PC-3 (cell line): ENCODE data around the gene SMPD3. TPM values are rescaled to one million over a fixed set of nuclear protein-coding genes. Genes with fewer than 3 reads are reported as not detected.
A peak's percentile ranks its signal among the peaks of the same experiment; 100 is the strongest.

ENCODE experiments used
- ATAC-seq: fragments of 200-7000 bp; cut with Tn5 transposase; 2 replicates; pipeline ENCODE4 v1.9.1; 2020; ENCODE audit warnings: mild to moderate bottlenecking, moderate library complexity
- BruUV-seq: library from RNA; stranded (reverse); fragments of 400-500 nt; replicated peaks from 2 replicates; lab custom pipeline; 2021; lab: Mats Ljungman, UMichigan
- CTCF ChIA-PET: fragments of 300-600 bp; sonication (Branson Sonifier 250); formaldehyde crosslinking; loops from one replicate; lab custom pipeline; 2022; ENCODE audit warnings: antibody characterized with exemption; lab: Charles Lee
- POLR2A ChIA-PET: fragments of 300-600 bp; sonication (Branson Sonifier 250); formaldehyde crosslinking; loops from one replicate; lab custom pipeline; 2022; ENCODE audit warnings: antibody characterized with exemption; ENCODE audit not compliant: unreplicated experiment; lab: Charles Lee
- DNase-seq: peaks from one replicate; pipeline ENCODE4 v3.0.0-alpha.2; 2015
- H2AFZ ChIP-seq: fragments of 300-600 bp; sonication (generic); 2 replicates; pipeline ENCODE4 v1.6.0; 2016; ENCODE audit warnings: antibody characterized with exemption, low read length
- H3F3A ChIP-seq: fragments of 300-600 bp; sonication (generic); one replicate; pipeline ENCODE4 v1.6.0; 2017; ENCODE audit warnings: antibody characterized with exemption, low read length, control low read depth, mild to moderate bottlenecking; ENCODE audit not compliant: unreplicated experiment
- H3K27ac ChIP-seq: fragments of 300-600 bp; sonication (generic); 2 replicates; pipeline ENCODE4 v1.5.1; 2016; ENCODE audit warnings: mild to moderate bottlenecking, low read length
- H3K27me3 ChIP-seq: fragments of 300-600 bp; sonication (generic); 2 replicates; pipeline ENCODE4 v1.6.1; 2016; ENCODE audit warnings: low read length, mixed read lengths
- H3K36me3 ChIP-seq: fragments of 300-600 bp; sonication (generic); 2 replicates; pipeline ENCODE4 v1.6.1; 2016; ENCODE audit warnings: low read depth, mixed run types, low read length, mixed read lengths
- H3K4me1 ChIP-seq: fragments of 300-600 bp; sonication (generic); 2 replicates; pipeline ENCODE4 v1.5.1; 2016; ENCODE audit warnings: low read length; ENCODE audit not compliant: insufficient read depth
- H3K4me2 ChIP-seq: fragments of 300-600 bp; sonication (generic); 2 replicates; pipeline ENCODE4 v1.6.0; 2016; ENCODE audit warnings: low read length
- H3K4me3 ChIP-seq: fragments of 300-600 bp; sonication (generic); 2 replicates; pipeline ENCODE4 v1.5.1; 2016; ENCODE audit warnings: mild to moderate bottlenecking, low read length, mixed read lengths
- H3K79me2 ChIP-seq: fragments of 300-600 bp; sonication (generic); 2 replicates; pipeline ENCODE4 v1.6.1; 2017; ENCODE audit warnings: low read length, mixed read lengths
- H3K9ac ChIP-seq: fragments of 300-600 bp; sonication (generic); 2 replicates; pipeline ENCODE4 v1.6.0; 2016; ENCODE audit warnings: mild to moderate bottlenecking, low read length
- H3K9me2 ChIP-seq: fragments of 300-600 bp; sonication (generic); replicated peaks from 2 replicates; pipeline ENCODE4 v1.6.1; 2016; ENCODE audit warnings: mixed run types, low read length, mixed read lengths
- H3K9me3 ChIP-seq: fragments of 300-600 bp; sonication (generic); 2 replicates; pipeline ENCODE4 v1.6.1; 2016; ENCODE audit warnings: low read length, mixed read lengths
- H4K20me1 ChIP-seq: fragments of 300-600 bp; sonication (generic); 2 replicates; pipeline ENCODE4 v1.6.1; 2016; ENCODE audit warnings: low read length, mixed read lengths
- CTCF ChIP-seq: fragments of 300-600 bp; sonication (generic); conservative IDR thresholded peaks from 2 replicates; pipeline ENCODE4 v1.5.1; 2017; ENCODE audit warnings: antibody characterized with exemption, low read depth, mild to moderate bottlenecking, low read length
- EZH2 ChIP-seq: fragments of 300-600 bp; sonication (generic); IDR thresholded peaks from one replicate; pipeline ENCODE4 v1.6.1; 2017; ENCODE audit warnings: antibody characterized with exemption, mild to moderate bottlenecking, low read length; ENCODE audit not compliant: unreplicated experiment
- EZH2phosphoT487 ChIP-seq: fragments of 300-600 bp; sonication (generic); IDR thresholded peaks from 2 replicates; pipeline ENCODE4 v1.6.1; 2018; ENCODE audit warnings: mild to moderate bottlenecking, antibody characterized with exemption, low read length, borderline replicate concordance
- intact Hi-C: fragments of 100-400 bp; cut with micrococcal nuclease; formaldehyde crosslinking; loops from 2 replicates; pipeline ENCODE4 v1.9.0; 2023
- total RNA-seq: library from RNA; depleted of rRNA; stranded (reverse); fragments of >200 nt; gene quantifications from 2 replicates; pipeline ENCODE4 v1.2.3, GENCODE V29; 2014

Gene SMPD3
- total RNA-seq, 1 experiment from 2014 or later = not detected

GRCh38 chr16:68351991-68352431, 96.3 kb downstream of the SMPD3 start:
- Histone ChIP-seq H3K4me1 (no peaks in the 10 kb centered on the region), H3K79me2 (no peaks in the 10 kb centered on the region), H3K4me3 (no peak overlapping the region), H3F3A (no peaks in the 10 kb centered on the region), H3K4me2 (no peak overlapping the region), H3K9ac (no peak overlapping the region), H3K9me2 (no peaks in the 10 kb centered on the region), H3K27me3 (no peaks in the 10 kb centered on the region), H3K9me3 (no peaks in the 10 kb centered on the region), H2AFZ (no peak overlapping the region), H3K36me3 (no peaks in the 10 kb centered on the region), H3K27ac (no peak overlapping the region), H4K20me1 (no peaks in the 10 kb centered on the region)
- intact Hi-C loops = no loop called here
- TF ChIP-seq EZH2phosphoT487 (no peak), CTCF (no peak), EZH2 (no peak)
- no TSS peak for BruUV-seq
- ChIA-PET CTCF (no interaction called here), POLR2A (no interaction called here)
- DNase-seq (peak; percentile 16), ATAC-seq (peak; percentile 55)

- Histone ChIP-seq H3K4me3 (no peak overlapping the region), H3K27me3 (no peaks in the 10 kb centered on the region), H3K4me2 (no peak overlapping the region), H3K9ac (no peak overlapping the region), H4K20me1 (no peaks in the 10 kb centered on the region), H2AFZ (no peak overlapping the region), H3F3A (no peaks in the 10 kb centered on the region), H3K79me2 (no peaks in the 10 kb centered on the region), H3K4me1 (no peaks in the 10 kb centered on the region), H3K9me3 (no peaks in the 10 kb centered on the region), H3K27ac (no peak overlapping the region), H3K9me2 (no peaks in the 10 kb centered on the region), H3K36me3 (no peaks in the 10 kb centered on the region)
- no TSS peak for BruUV-seq
- ChIA-PET POLR2A (no interaction called here), CTCF (no interaction called here)
- intact Hi-C loops = no loop called here
- no peak for DNase-seq
- no peak for ATAC-seq
- no peak for TF ChIP-seq EZH2
- no peak for TF ChIP-seq CTCF
- TF ChIP-seq EZH2phosphoT487 = no peak
Observed at GRCh38 chr16:68351463-68351862, 96.8 kb downstream of the SMPD3 start.

GRCh38 chr16:68350813-68351350, 97.4 kb downstream of the SMPD3 start:
- TF ChIP-seq EZH2 (no peak), CTCF (no peak), EZH2phosphoT487 (no peak)
- Histone ChIP-seq H3K79me2 (no peaks in the 10 kb centered on the region), H3K27me3 (no peaks in the 10 kb centered on the region), H3K36me3 (no peaks in the 10 kb centered on the region), H3K9me3 (no peaks in the 10 kb centered on the region), H3F3A (no peaks in the 10 kb centered on the region), H3K4me2 (no peak overlapping the region), H2AFZ (no peak overlapping the region), H3K4me3 (no peak overlapping the region), H3K27ac (no peak overlapping the region), H3K9ac (no peak overlapping the region), H3K9me2 (no peaks in the 10 kb centered on the region), H4K20me1 (no peaks in the 10 kb centered on the region), H3K4me1 (no peaks in the 10 kb centered on the region)
- DNase-seq = no peak
- no TSS peak for BruUV-seq
- intact Hi-C loops = no loop called here
- no peak for ATAC-seq
- ChIA-PET POLR2A (no interaction called here), CTCF (no interaction called here)
